Measurements from ENCODE around the gene CACHD1.

The CACHD1 gene

DNA sequence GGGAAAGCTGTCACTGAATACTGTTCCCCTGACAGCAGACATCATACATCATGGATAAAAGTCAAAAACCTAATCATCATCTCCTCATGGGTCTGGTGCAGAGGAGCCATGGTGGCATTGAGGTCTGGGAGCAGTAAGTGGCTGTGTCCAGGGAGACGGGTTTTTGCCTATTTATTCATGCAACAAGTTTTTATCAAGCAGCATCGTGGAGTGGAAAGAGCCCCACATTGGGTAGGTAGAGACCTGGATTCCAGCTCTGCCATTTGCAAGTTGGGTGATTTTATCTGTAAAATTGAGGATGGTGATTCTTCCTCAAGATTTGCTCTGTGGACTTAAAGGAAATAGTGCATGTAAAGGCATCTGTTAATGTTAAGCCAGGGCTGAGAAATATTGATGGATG, 4.2 kb downstream of the CACHD1 start:
- no peak for DNase-seq

DNA sequence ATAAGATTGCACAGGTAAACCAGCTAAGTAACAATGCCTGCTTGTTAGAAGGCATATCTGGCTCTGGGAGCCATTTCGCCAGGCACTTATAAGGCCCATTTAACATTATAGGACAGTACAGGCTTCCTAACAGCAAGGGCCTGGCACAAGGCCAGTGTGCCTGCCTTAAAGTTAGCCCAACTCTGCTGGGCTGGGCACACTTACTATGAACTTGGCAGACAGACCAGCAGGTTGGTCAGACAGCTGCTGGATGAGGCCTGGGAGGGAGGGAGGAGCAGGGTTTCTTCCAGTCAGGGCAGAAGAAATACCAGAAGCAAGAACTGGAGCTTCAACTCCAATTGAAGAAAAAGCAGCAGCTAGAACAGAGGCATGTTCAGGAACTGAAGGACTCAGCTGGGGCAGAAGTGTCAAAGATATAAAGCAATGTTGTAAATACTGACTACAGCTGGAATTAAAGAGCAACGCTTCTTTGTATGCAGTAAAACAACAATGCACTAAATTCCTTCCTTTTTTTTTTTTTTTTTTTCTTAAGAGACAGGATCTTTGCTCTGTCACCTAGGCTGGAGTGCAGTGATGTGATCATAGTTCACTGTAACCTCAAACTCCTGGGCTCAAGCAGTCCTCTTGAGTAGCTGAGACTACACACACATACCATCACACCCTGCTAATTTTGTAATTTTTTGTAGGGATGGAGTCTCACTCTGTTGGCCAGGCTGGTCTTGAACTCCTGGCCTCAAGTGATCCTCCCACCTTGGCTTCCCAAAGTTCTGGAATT, 4.9 kb downstream of the CACHD1 start:
- DNase-seq = no peak

DNA sequence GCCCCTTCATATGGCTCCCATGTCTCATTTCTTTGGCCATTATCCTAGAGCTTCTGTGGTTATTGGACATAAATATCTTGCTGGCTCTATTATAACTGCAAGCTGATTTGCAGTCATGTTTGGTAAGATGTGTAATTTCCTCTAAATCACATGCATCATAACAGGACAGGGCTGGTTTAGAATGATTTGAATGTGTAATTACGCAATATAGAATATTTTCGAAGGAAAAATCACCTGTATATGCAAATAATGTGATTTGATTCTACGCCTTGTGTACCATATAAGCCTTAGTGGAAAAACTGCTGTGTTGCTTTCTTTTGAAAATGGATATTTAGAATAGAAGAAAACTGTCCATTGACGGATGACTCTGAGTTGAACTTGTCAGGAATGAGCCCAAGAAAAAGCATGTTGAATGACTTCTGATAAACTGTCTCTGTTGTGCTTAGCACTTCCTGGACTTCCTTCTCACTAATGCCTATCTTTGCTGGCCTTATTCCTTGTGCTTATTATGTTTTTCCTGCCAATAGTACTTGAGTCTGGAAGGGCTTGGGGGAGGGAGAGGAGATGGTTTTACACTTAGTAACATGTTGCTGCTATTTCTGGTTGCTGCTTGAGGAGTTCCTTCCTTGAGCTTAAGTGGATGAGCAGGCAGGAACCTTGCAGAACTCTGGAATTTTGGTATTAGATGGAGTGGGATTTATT, 6.5 kb downstream of the CACHD1 start:
- no peak for DNase-seq

DNA sequence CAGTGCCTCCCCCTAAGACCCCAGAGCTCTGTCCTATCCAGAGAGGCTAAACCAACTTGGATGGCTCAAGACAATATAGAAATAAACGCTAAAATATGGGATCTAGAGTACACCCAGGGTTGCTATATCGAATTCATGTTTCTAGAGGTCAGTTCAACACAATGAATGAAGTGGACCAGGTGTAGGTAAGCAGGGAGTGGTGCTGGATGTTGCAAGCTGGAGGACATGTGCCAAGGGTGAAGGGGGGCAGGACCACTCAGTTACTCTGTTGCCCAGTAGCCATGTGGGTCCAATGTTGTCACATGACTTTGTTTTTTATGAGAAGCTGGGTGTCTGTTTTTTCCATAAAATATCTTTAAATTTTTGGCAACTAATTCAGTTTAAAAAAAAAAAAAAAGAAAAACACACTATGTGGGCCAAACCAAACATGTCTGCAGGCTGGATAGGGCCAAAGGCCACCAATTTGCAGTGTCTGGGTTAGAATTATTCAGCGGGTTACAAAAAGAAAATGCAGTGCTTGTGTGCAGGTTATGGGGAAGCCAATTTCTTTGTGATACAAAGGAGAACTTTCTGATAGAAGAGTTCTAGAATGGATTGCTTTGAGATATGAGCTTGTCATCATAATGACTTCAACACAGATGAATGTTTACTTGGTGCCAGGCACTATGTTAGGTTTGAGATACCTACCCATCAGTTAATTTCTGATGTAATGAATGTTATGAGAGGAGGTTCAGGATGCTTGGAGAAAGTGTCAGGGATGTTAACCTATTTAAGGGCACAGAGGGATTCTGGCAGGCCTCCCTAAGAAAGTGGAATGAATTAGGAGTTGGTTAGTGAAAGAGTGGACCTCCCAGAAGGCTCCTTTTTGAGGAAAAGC, 8.9 kb downstream of the CACHD1 start:
- DNase-seq = no peak

DNA sequence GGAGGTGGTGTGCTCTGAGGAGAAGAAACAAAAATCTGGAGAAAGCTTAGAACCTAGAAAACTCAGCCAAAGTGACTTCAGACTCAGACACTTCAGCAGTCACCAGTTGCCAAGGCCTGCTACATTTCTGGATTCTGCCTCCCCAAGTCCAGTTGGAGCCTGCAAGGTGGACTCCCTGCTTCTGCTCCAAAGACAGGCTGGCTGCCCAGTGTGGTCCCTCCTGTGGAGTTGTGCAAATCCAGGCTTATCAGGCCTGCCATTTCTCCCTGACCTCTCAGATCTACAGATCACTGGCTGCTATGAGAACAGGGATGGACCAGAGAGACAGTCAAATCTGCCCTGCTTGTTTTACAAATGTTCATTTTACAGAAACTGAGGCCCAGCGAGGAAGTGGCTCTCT, 9.9 kb downstream of the CACHD1 start:
- DNase-seq = no peak

DNA sequence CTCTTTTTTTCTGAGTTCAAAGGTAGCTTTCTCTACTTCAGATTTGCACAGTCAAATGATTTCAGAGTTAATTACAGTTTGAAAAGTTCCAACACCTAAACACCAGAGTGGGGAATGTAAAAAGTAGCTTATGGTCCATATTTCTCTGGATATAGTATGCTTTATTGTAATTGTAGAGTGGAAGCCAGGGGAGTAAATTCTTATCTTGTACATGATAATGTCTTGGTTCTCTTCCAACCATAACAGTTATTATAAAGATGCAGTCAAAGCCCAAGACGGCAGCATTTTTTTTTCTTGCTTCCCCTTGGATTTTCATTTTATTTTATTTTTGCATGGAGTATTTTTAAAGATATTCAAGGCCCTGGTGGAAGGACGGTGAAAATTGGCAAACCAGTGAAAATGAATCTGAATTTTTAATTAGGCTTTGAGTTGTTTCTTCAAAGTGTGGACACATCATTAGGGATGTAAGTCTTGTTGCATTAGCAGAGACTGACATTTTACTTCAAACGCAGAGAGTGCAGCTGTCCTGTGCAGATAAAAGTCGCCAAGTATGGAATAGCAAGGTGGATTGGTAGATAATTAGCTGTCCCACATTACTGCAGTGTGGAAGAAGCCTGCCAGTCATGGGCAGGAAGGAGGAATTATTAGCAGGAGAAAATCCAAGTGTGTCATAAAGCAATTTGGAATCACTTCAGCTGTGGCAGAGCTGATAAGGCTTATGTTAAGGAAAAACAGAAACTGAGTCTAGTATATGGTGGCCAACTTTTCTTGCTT, 11.3 kb downstream of the CACHD1 start:
- DNase-seq = no peak

DNA sequence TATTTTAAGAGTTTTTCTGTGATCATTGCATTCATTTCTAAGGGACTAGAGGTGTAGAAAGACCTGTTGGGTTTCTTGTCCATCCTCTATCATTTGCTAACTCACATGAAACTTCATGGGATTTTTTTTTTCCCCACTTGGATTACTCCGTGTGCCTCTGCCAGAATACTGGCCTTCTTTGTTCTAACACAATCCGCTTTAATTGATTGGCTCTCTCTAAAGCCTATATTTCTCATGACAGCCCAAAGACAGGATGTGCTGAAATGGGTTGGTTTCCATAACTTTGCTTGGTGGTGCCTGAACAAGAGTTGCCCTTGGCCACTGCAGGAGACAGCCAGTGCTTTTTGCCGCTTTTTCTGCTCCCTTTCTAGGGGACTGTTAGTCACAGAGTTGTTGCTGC, 12.2 kb downstream of the CACHD1 start:
- no peak for DNase-seq

DNA sequence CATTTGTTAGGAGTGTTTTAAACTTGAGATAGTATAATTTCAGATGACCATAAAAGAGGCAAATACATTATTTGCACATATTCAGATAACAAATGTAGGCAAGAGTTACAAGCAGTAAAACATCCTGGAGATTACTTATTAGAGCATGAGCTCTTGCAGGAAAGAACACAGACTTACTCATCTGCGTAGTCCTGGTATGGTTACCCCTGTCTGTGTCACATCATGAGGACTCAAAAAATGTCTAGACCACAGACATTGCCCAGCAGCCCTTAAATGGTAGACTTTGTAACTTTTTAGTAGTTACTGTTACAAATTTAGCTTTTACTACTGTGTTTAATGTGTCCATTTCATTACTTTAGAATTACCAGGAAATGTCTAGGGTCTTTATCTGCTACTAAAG, 12.8 kb downstream of the CACHD1 start:
- DNase-seq = no peak

DNA sequence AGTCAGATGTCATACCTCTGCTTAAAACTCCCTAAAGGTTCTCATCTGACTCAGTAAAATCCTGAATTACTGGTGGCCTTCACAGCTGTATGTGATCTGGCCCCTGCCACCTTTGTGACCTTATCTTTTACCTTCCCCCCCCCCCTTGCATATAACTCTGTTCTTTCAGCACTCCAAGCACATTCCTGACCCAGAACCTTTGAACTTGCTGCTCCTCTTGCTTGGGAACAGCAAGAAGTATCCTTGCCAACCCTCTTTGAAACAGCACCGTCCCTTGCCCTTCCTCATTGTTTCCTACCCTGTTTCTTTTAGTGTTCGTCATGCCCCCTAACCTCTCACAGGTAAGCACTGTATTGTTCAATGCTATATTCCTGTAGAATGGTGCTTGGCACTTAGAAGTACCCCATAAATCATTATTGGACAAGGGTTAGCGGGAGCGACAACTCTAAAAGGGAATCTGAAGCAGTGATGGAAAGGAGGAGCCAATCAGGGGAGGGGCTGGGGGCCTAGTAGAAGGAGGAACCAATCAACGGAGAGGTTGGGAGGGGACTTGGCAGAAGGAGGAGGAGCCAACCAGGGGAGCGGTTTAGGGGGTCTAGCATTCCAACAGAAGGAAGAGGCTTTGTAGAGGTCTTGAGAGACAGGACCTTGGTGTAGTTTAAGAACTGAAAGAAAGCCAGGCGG, 13.9 kb downstream of the CACHD1 start:
- DNase-seq = no peak

DNA sequence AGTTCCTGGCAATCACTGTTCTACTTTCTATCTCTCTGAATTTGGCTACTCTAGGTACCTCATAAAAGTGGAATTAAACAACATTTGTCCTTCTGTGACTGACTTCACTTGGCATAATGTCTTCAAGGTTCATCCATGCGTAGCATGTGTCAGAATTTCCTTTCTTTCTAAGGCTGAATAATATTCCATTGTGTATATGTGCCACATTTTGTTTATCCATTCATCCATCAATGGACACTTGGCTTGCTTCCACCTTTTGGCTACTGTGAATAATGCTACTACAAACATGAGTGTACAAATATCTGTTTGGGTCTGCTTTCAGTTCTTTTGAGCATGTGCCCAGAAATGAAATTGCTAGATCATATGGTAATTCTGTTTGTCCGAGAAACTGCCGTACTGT, 14.7 kb downstream of the CACHD1 start:
- no peak for DNase-seq

DNA sequence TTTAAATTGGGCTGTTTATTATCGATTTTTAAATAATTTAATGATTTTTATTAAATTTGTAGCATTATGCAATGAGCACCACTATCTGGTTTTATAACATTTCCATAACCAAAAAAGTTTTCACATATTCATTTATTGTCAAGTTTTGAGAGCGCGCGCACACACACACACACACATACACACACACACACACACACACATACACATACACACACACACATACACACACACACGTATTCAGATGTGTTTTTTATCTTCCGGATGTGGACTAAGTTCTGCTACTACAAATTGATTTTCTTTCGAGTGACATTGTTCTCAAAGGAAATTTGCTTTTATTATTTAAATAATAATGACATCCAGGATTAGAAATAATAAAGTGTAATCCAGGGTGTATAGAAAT, 16.3 kb downstream of the CACHD1 start:
- no peak for DNase-seq

DNA sequence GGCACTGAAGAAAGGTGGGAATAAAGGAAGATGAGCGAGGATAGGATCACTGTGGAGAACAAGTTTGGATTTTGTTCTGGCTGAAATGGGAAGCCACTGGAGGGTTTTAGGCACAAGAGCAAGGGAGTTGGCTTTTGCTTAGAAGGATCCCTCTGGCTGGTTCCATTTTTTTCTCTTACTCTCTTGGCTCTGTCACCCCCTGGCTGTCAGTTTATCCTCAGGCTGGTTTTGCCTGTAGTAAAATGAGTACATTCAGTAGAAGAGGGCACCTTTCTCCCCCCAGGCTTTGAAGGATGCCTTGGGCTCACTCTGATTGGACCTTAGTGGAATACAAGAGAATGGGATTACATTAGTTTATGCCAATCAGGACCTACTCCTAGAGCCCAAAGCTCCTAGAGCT, 17.1 kb downstream of the CACHD1 start:
- DNase-seq = no peak

DNA sequence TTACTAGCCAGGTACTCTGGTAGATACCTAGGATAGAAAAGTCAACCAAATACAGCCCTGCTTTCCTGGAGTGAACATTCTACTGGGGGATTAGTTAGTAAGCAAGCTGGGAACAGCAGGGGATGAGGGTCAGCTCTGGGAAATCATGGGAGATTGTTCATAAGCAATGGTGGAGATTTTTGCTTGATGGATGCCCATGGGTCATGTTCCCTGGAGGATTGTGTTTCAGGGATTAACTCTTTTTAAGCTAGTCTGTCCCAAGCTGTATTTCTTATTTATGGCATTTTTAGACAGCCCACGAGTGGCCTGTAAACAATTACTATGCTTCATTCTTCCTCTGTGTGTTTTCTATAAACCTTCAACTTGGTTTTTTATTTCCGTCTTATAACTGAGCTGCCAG, 18.9 kb downstream of the CACHD1 start:
- DNase-seq = no peak

DNA sequence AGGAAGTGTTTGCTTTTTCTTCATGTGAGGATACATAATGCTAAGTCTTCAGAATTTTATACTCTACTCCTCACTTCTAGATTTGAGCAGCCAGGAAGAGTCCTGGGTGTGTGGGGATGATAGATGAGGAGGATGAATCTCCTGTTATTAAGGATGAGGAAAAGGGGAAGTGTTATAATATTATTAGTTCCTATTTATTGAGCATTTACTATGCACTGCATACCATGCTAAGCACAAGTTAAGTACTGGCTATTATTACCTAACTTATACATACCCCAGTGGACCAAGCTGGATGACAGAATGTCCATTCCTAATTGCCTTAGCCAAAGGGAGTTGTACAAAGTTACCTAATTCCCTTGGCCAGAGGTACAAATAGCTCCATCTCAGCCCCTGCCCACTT, 19.8 kb downstream of the CACHD1 start:
- no peak for DNase-seq

DNA sequence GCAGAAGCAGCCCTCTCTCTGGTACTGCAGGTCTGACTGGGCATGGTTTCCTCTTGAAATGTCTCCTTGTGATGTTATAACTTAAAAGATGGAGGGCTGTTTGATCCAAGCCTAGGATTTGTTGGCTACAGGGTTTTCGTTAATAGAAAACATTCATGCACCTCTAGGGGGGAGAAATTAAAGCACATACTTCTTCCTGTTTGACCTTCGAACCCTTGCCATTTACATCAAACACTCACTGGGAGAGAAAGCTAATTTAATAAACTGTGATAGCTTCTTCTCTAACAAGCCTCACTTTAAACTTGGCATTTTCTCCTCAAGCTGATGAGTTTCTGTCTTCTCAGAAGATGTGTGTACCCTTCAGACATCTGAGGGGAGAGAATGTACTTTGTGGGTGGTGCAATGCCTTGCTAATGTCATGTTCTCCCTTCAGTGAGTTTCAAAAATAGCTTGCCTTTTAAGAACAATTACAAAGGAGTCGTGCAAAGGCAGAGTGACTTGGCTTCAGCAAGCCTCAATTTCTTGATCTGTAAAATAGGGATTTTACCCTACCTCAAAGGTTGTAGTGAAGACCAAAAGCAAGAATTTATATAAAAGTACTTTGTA, 20.4 kb downstream of the CACHD1 start:
- DNase-seq = no peak

DNA sequence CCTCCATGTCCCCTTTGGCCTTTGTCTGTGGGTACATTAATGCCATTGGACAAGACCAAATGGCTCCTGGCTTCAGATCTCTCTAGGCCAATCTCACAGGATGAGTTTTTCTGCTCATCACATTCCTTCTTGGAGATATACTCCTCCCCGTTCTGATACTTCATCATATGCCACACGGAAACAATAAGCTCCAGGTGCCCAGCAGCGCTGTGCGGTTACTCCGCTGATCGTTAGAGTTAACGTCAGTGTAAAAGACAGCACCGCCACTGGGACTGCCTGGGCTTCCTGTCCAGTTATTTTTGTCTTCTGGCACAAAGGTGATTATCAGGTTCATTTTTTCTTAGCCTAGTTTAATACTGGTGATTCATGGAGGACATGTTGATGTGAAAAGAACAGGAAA, 22.5 kb downstream of the CACHD1 start:
- DNase-seq = no peak

DNA sequence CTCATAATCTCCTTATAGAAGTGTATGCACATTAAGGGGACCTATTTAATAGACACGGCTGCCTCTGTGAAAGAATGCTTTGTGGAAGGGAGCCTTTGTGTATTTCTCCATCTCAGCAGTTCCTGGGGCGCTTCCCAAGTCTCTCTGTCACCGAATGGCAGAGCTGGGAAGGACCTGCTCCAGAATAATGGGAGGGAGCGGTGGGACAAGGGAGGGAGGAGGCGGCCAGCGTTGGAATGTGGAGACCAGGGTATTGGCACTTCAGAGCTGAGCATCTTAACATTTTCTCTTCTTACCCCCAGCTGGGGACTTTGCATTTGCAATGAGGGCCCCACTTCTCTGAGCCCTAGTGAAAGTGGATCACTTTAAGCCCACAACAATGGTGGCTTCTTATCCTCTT, 23.9 kb downstream of the CACHD1 start:
- DNase-seq = no peak

DNA sequence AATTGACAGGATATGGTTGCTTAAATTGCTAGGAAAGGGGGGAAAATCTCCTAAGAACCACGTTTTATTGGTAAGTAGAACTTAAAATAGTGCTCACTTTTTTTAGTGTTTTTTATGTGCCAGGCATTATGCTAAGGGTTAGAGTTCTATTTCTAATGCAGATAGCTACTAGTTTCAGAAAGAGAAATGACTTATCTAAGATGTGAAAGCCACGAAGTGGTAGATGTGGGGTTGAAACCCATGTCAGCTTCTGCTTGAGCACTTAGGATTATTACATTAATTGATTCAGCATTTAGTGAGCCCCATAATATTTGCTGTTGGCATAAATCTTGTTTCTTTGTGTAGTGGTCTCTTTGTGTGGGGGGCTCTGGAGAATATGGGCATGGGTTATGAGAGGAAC, 24.7 kb downstream of the CACHD1 start:
- no peak for DNase-seq

DNA sequence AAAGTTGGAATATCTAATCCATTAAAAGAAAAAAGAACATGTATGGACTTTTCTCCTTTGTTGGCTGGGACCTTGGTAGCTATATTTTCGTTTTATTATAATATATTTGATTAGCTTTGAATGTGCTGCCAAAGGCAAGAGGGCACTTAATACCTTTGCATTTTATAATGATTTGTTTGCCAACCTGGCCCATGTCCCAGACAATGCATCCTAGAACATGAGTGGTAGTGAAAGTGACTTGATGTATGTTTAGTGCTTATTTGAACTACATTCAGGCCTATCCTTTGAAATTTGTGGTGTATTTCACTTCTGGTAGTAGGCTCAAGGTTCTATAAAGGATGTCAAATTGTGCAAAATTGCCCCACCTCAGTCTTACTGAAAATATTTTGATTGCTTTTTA, 25.9 kb downstream of the CACHD1 start:
- no peak for DNase-seq

DNA sequence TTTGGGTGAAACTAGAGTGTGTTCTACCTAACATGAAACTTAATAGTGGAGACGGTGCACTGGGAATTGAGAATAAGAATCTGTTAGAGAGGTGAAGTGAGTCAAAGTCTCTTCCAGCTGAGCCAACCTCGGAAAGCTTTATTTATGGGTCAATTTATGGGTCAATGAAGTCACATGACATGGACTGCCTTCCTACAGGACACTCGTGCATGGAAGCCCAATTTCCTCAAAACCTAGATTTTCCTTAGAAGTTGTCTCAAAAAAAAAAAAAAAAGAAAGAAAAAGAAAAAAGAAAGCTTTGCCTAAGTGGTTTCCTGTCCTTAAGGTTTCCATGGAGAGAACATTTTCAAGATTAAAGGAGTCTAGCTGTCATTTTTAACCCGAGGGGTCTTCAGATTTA, 26.7 kb downstream of the CACHD1 start:
- DNase-seq = no peak

DNA sequence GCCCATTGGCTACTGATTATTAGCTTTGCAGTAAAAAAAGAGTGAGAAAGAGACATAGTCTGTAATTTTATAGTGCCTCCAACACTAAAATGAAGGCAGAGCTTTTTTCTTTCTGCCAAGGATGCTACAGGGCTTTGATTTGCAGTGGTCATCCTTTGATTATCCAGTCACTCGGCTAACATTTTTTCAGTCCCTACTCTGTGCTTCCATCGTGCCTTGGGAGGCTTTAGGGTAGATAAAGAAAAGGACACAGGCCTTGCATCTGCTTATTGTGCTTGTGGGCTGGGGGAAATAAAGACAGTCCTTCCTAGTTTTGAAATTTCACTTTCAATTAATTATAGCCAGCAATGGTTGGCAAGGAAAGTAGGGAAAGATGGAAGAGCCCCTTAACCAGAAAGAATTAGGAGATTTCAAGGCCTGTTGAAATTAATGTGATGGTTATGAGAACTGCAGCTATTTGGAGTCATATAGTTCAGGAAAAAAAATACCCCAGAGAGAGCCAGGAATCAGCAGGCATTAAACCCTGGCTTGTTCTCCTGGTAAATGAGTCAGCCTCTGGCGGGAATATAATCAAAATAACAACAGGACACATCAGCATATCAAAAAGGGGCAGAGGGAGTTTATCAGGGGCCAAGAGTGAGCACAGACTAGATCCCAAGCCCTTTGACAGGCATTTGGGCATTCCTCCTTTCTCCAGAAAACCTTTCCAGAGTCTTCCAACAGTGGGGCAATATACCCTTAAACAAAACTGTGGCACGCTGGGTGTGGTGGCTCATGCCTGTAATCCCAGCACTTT, 27.4 kb downstream of the CACHD1 start:
- DNase-seq = no peak
